ENCODE data around the gene SLC35F4. TPM values are rescaled to one million over a fixed set of nuclear protein-coding genes. Genes with fewer than 3 reads are reported as not detected.

SLC35F4 gene
- total RNA-seq, 2 experiments from 2014 or later, result not detected

GRCh38 chr14:57714487-57714931, 151.4 kb downstream of the SLC35F4 start:
- H3K4me3 ChIP-seq (ENCODE audit: low read length), result no peak overlapping the region
- H3K36me3 ChIP-seq (ENCODE audit: insufficient read depth, low read length), result no peaks in the 10 kb centered on the region
- CTCF ChIA-PET, result no interaction called here
- Mint-ChIP-seq H3K4me1 (ENCODE audit: low read depth) (no peaks in the 10 kb centered on the region), H3K27ac (no peak overlapping the region), H3K4me3 (no peak overlapping the region), H3K27me3 (no peaks in the 10 kb centered on the region), H3K9me3 (peaks cover 2% of the 10 kb centered on the region), H3K36me3 (ENCODE audit: low read depth) (no peaks in the 10 kb centered on the region)
- no peak for DNase-seq
- intact Hi-C loops (cut with DNase I, micrococcal nuclease), result no loop called here
- H3K4me1 ChIP-seq (ENCODE audit: insufficient read depth, low read length), result no peaks in the 10 kb centered on the region
- peaks cover 9 to 10% of the 10 kb centered on the region in 2 experiments for H3K9me3 ChIP-seq (ENCODE audit: control insufficient read depth in 1 of 2, insufficient read depth in 1 of 2, low read length in 2 of 2)
- no peak for ATAC-seq (ENCODE audit: poor library complexity)
- POLR2A ChIA-PET, result no interaction called here
- no peaks in the 10 kb centered on the region for H3K27me3 ChIP-seq (ENCODE audit: control insufficient read depth in 1 of 2, insufficient read depth in 2 of 2, low read length in 2 of 2)
- no peak for TF ChIP-seq CTCF (IDR thresholded peaks at IDR 0.05)
- no peak overlapping the region for H3K27ac ChIP-seq (ENCODE audit: low read depth in 1 of 2, low read length in 2 of 2)

- H3K4me3 Mint-ChIP-seq, result no peak overlapping the region
- H3K36me3 Mint-ChIP-seq (ENCODE audit: low read depth), result no peaks in the 10 kb centered on the region
- H3K9me3 Mint-ChIP-seq, result peaks cover 8% of the 10 kb centered on the region
- CTCF ChIA-PET, result no interaction called here
- no peak overlapping the region for H3K27ac ChIP-seq (ENCODE audit: low read depth in 1 of 2, low read length in 2 of 2)
- peaks cover 10 to 16% of the 10 kb centered on the region in 2 experiments for H3K9me3 ChIP-seq (ENCODE audit: control insufficient read depth in 1 of 2, insufficient read depth in 1 of 2, low read length in 2 of 2)
- POLR2A ChIA-PET, result no interaction called here
- H3K27me3 ChIP-seq (ENCODE audit: control insufficient read depth in 1 of 2, insufficient read depth in 2 of 2, low read length in 2 of 2), result no peaks in the 10 kb centered on the region
- no peaks in the 10 kb centered on the region for H3K36me3 ChIP-seq (ENCODE audit: insufficient read depth, low read length)
- no peak for ATAC-seq (ENCODE audit: poor library complexity)
- no peak for DNase-seq
- H3K27ac Mint-ChIP-seq, result no peak overlapping the region
- H3K27me3 Mint-ChIP-seq, result no peaks in the 10 kb centered on the region
- no peaks in the 10 kb centered on the region for H3K4me1 Mint-ChIP-seq (ENCODE audit: low read depth)
- no peak for TF ChIP-seq CTCF (IDR thresholded peaks at IDR 0.05)
- H3K4me1 ChIP-seq (ENCODE audit: insufficient read depth, low read length), result no peaks in the 10 kb centered on the region
- no peak overlapping the region for H3K4me3 ChIP-seq (ENCODE audit: low read length)
- intact Hi-C loops (cut with DNase I, micrococcal nuclease), result no loop called here
Measured at GRCh38 chr14:57712698-57713097, 153.2 kb downstream of the SLC35F4 start.

- H3K36me3 Mint-ChIP-seq (ENCODE audit: low read depth), result no peaks in the 10 kb centered on the region
- H3K36me3 ChIP-seq (ENCODE audit: insufficient read depth, low read length), result no peaks in the 10 kb centered on the region
- peaks cover 10 to 16% of the 10 kb centered on the region in 2 experiments for H3K9me3 ChIP-seq (ENCODE audit: control insufficient read depth in 1 of 2, insufficient read depth in 1 of 2, low read length in 2 of 2)
- no peaks in the 10 kb centered on the region for H3K27me3 ChIP-seq (ENCODE audit: control insufficient read depth in 1 of 2, insufficient read depth in 2 of 2, low read length in 2 of 2)
- H3K27ac Mint-ChIP-seq, result no peak overlapping the region
- no peak overlapping the region for H3K4me3 ChIP-seq (ENCODE audit: low read length)
- POLR2A ChIA-PET, result no interaction called here
- ATAC-seq (ENCODE audit: poor library complexity) (no peak), DNase-seq (no peak)
- no peak for TF ChIP-seq CTCF (IDR thresholded peaks at IDR 0.05)
- intact Hi-C loops (cut with DNase I, micrococcal nuclease), result no loop called here
- H3K4me3 Mint-ChIP-seq, result no peak overlapping the region
- H3K27me3 Mint-ChIP-seq, result no peaks in the 10 kb centered on the region
- H3K4me1 ChIP-seq (ENCODE audit: insufficient read depth, low read length), result no peaks in the 10 kb centered on the region
- H3K9me3 Mint-ChIP-seq, result peaks cover 8% of the 10 kb centered on the region
- CTCF ChIA-PET, result no interaction called here
- no peak overlapping the region for H3K27ac ChIP-seq (ENCODE audit: low read depth in 1 of 2, low read length in 2 of 2)
- no peaks in the 10 kb centered on the region for H3K4me1 Mint-ChIP-seq (ENCODE audit: low read depth)
Measured at GRCh38 chr14:57712102-57712501, 153.8 kb downstream of the SLC35F4 start.
